T-helper 1 cell treated with Interleukin-12 subunit alpha and Interleukin-12 subunit beta and Interleukin-4 antibody, amounts not matched to agents 30 μg/mL and 1 μg/mL, for 36 hours (primary cell): ENCODE data around the gene HDAC4.

Source experiments
- H3K27ac Mint-ChIP-seq: one replicate; pipeline ENCODE4 v1.8.0; 2021; ENCODE audit warnings: mild to moderate bottlenecking, mixed read lengths
- H3K27me3 Mint-ChIP-seq: one replicate; pipeline ENCODE4 v1.8.0; 2021; ENCODE audit warnings: low read depth, mixed read lengths
- H3K36me3 Mint-ChIP-seq: one replicate; pipeline ENCODE4 v1.8.0; 2021; ENCODE audit warnings: low read depth, mixed read lengths
- H3K4me1 Mint-ChIP-seq: one replicate; pipeline ENCODE4 v1.8.0; 2021; ENCODE audit warnings: low read depth, mixed read lengths
- H3K4me3 Mint-ChIP-seq: one replicate; pipeline ENCODE4 v1.8.0; 2021; ENCODE audit warnings: mild to moderate bottlenecking, moderate library complexity, mixed read lengths
- H3K9me3 Mint-ChIP-seq: one replicate; pipeline ENCODE4 v1.8.0; 2021; ENCODE audit warnings: mixed read lengths

The HDAC4 gene

DNA sequence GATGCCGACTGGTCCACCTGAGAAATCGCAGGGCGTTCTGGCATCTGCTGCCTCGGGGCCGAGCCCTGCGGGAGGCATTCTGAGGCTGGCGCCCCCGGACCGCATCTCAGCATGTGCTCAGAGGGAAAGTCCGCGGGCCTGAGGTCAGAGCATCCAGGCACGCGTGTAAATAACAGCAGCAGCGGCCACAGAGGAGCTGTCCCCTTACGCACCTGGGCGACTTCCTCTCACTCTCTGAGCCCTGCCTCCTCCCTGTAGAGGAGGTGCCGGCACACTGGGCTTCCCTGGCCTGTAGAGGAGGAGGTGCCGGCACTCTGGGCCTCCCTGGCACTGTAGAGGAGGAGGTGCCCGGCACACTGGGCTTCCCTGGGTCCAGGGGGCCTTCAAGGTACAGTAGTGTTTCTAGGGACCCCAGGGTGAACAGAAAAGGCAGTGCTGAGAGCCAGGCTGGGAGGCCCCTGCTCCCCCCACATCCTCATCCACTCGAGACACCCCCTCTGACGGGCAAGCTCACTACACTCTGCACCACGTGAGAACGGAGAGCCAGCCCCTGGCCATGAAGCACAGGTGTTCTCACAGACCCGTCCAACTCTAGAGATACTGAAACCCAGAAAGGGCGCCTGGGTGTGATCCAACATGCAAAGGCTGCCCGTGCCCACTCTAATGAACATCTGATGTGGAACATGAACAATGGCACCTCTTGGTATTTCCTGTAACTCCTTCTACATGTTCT is 263.5 kb downstream of the HDAC4 start:
- no peaks in the 10 kb centered on the region for H3K4me1 Mint-ChIP-seq
- no peaks in the 10 kb centered on the region for H3K27me3 Mint-ChIP-seq
- H3K27ac Mint-ChIP-seq: no peak overlapping the region
- H3K36me3 Mint-ChIP-seq: peaks cover 56% of the 10 kb centered on the region
- H3K4me3 Mint-ChIP-seq: no peak overlapping the region
- peaks cover 4% of the 10 kb centered on the region for H3K9me3 Mint-ChIP-seq

DNA sequence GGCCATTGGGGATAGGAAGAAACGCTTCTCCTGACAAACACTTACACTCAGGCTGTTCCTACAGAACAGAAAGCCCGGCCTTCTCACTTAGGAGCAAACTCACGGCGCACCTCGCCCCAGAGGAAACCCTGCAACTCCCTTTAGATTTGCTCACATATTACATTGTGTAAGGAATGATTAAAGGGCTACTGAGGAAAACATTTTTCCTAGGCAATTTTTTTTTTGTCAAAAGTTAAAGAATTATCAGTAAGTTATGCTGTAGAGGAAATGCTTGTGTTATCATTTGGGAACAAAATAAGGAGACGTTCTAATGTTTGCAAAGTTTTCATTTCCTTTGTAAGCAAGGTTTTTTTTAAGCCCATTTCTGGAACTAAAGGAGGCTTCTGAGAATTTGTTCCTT is 264.1 kb downstream of the HDAC4 start:
- no peak overlapping the region for H3K27ac Mint-ChIP-seq
- no peak overlapping the region for H3K4me3 Mint-ChIP-seq
- H3K36me3 Mint-ChIP-seq: peaks cover 57% of the 10 kb centered on the region
- no peaks in the 10 kb centered on the region for H3K27me3 Mint-ChIP-seq
- H3K9me3 Mint-ChIP-seq: peaks cover 4% of the 10 kb centered on the region
- H3K4me1 Mint-ChIP-seq: no peaks in the 10 kb centered on the region

GRCh38 chr2:239136203-239136602 is 264.6 kb downstream of the HDAC4 start:
- no peaks in the 10 kb centered on the region for H3K4me1 Mint-ChIP-seq
- H3K9me3 Mint-ChIP-seq: peaks cover 4% of the 10 kb centered on the region
- H3K27ac Mint-ChIP-seq: no peak overlapping the region
- no peak overlapping the region for H3K4me3 Mint-ChIP-seq
- no peaks in the 10 kb centered on the region for H3K27me3 Mint-ChIP-seq
- H3K36me3 Mint-ChIP-seq: peaks cover 56% of the 10 kb centered on the region

GRCh38 chr2:239135531-239135930 is 265.3 kb downstream of the HDAC4 start:
- Mint-ChIP-seq H3K36me3 (peaks cover 62% of the 10 kb centered on the region), H3K27ac (no peak overlapping the region), H3K9me3 (peaks cover 4% of the 10 kb centered on the region), H3K27me3 (no peaks in the 10 kb centered on the region), H3K4me3 (no peak overlapping the region), H3K4me1 (no peaks in the 10 kb centered on the region)

- Mint-ChIP-seq H3K27me3 (no peaks in the 10 kb centered on the region), H3K27ac (no peak overlapping the region), H3K4me1 (no peaks in the 10 kb centered on the region), H3K36me3 (peaks cover 61% of the 10 kb centered on the region), H3K4me3 (no peak overlapping the region), H3K9me3 (peaks cover 4% of the 10 kb centered on the region)
Observed at GRCh38 chr2:239133945-239134570, 266.8 kb downstream of the HDAC4 start.

GRCh38 chr2:239132786-239133185 is 268.0 kb downstream of the HDAC4 start:
- Mint-ChIP-seq H3K4me3 (no peak overlapping the region), H3K27me3 (no peaks in the 10 kb centered on the region), H3K36me3 (peaks cover 56% of the 10 kb centered on the region), H3K9me3 (peaks cover 4% of the 10 kb centered on the region), H3K4me1 (no peaks in the 10 kb centered on the region), H3K27ac (no peak overlapping the region)

GRCh38 chr2:239132156-239132709 is 268.6 kb downstream of the HDAC4 start:
- Mint-ChIP-seq H3K4me3 (no peak overlapping the region), H3K27me3 (no peaks in the 10 kb centered on the region), H3K9me3 (peaks cover 4% of the 10 kb centered on the region), H3K27ac (no peak overlapping the region), H3K4me1 (no peaks in the 10 kb centered on the region), H3K36me3 (peaks cover 57% of the 10 kb centered on the region)

DNA sequence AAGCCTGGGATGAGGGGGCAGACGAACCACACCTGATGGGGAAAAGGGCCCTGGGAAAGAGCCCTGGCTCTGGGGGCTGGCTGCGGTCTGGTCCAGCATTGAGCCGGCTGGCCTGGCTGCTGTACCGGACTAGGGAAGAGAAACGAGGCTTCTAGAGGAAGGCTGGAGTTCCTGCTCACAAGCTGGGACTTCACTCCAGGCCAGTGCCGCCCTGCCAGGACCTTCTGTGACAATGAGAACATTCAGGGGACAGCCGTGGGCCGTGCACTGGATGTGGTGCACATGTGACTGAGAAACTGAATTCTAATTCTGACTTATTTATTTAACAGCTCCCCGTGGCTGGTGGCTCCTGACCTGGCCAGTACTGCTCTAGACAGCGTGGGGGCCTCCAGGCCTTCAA is 269.3 kb downstream of the HDAC4 start:
- Mint-ChIP-seq H3K4me3 (no peak overlapping the region), H3K27me3 (no peaks in the 10 kb centered on the region), H3K9me3 (peaks cover 4% of the 10 kb centered on the region), H3K27ac (no peak overlapping the region), H3K4me1 (no peaks in the 10 kb centered on the region), H3K36me3 (peaks cover 54% of the 10 kb centered on the region)

GRCh38 chr2:239130786-239131325 is 270.0 kb downstream of the HDAC4 start:
- Mint-ChIP-seq H3K36me3 (peaks cover 48% of the 10 kb centered on the region), H3K4me3 (no peak overlapping the region), H3K4me1 (no peaks in the 10 kb centered on the region), H3K9me3 (no peaks in the 10 kb centered on the region), H3K27me3 (no peaks in the 10 kb centered on the region), H3K27ac (no peak overlapping the region)

DNA sequence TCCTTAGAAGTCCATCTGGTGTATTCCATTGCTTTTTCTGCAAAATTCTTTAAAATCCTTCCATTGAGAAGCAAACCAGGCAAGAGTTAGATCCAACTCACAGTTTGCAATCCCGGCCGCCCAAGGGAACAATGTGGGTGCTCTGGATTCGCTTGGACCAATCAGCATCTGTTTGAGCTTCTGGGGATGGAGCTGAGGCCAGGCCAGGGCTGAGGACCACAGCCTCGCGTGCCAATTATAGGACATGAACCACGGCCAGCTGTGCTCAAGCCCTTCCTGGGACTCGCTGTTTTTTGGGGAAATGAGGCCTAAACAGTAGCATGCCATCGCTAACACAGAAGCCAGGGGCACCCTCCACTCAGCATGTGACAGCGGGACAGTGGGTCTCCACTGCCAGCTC is 270.8 kb downstream of the HDAC4 start:
- Mint-ChIP-seq H3K36me3 (peaks cover 48% of the 10 kb centered on the region), H3K27me3 (no peaks in the 10 kb centered on the region), H3K27ac (no peak overlapping the region), H3K9me3 (peaks cover 3% of the 10 kb centered on the region), H3K4me3 (no peak overlapping the region), H3K4me1 (no peaks in the 10 kb centered on the region)

- no peak overlapping the region for H3K4me3 Mint-ChIP-seq
- no peaks in the 10 kb centered on the region for H3K4me1 Mint-ChIP-seq
- no peaks in the 10 kb centered on the region for H3K27me3 Mint-ChIP-seq
- peaks cover 46% of the 10 kb centered on the region for H3K36me3 Mint-ChIP-seq
- peaks cover 5% of the 10 kb centered on the region for H3K9me3 Mint-ChIP-seq
- H3K27ac Mint-ChIP-seq: no peak overlapping the region
Observed at GRCh38 chr2:239129147-239129920, 271.5 kb downstream of the HDAC4 start.

GRCh38 chr2:239128706-239129105 is 272.1 kb downstream of the HDAC4 start:
- no peak overlapping the region for H3K27ac Mint-ChIP-seq
- H3K4me3 Mint-ChIP-seq: no peak overlapping the region
- H3K9me3 Mint-ChIP-seq: peaks cover 5% of the 10 kb centered on the region
- H3K27me3 Mint-ChIP-seq: no peaks in the 10 kb centered on the region
- no peaks in the 10 kb centered on the region for H3K4me1 Mint-ChIP-seq
- peaks cover 45% of the 10 kb centered on the region for H3K36me3 Mint-ChIP-seq

DNA sequence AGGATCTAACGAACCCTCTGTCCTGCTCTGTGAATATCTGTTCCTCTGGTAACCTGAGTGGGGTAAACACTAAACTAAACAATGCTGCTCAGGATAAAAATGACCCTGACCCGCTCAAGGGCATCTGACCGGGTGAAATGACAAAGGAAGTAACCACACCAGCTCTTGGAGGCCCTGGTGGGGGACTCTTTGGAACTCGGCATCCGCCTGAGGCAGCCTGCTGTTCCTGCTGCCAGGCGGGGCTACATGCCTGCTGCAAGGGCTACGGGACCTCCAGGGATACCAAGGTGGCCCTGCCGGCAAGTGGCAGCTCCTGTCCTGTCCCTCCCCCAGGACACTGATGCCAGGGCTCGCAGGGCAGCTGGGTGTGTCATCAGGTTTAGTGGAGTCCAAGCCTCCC is 273.3 kb downstream of the HDAC4 start:
- peaks cover 37% of the 10 kb centered on the region for H3K36me3 Mint-ChIP-seq
- no peak overlapping the region for H3K27ac Mint-ChIP-seq
- H3K4me3 Mint-ChIP-seq: no peak overlapping the region
- peaks cover 5% of the 10 kb centered on the region for H3K9me3 Mint-ChIP-seq
- no peaks in the 10 kb centered on the region for H3K4me1 Mint-ChIP-seq
- no peaks in the 10 kb centered on the region for H3K27me3 Mint-ChIP-seq
